ENCODE measurements around the gene CTNNA2.

The CTNNA2 gene

GRCh38 chr2:80014637-80015036 is 501.8 kb downstream of the CTNNA2 start:
- TF ChIP-seq TEAD4 (IDR thresholded peaks at IDR 0.05) (no peak), EGR1 (IDR thresholded peaks at IDR 0.05) (no peak), CREB1 (IDR thresholded peaks at IDR 0.05; ENCODE audit: low read depth) (no peak), TCF12 (IDR thresholded peaks at IDR 0.05; ENCODE audit: low read depth) (no peak)

DNA sequence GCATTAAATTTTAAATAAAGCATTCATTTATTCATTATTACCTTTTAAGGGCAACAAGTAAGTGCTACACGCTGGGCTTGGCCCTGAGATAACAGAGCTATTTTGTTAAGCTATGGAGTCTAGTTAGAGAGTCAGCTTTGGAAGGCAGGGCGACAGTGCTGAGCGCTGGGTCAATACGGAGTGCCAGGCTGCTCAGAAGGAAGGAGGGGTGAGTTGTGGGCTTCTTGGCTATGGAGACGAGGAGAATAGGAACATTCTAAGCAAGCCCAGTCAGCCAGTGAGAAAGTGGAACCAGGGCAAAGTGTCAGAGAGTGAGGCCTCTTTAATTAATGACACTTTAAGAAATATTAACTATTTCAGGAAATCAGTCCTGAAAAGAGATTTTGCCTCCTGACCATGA is 503.3 kb downstream of the CTNNA2 start:
- no peak for TF ChIP-seq USF1 (IDR thresholded peaks at IDR 0.05)
- no peak for TF ChIP-seq EGR1 (IDR thresholded peaks at IDR 0.05)
- TF ChIP-seq, protein P1, sequence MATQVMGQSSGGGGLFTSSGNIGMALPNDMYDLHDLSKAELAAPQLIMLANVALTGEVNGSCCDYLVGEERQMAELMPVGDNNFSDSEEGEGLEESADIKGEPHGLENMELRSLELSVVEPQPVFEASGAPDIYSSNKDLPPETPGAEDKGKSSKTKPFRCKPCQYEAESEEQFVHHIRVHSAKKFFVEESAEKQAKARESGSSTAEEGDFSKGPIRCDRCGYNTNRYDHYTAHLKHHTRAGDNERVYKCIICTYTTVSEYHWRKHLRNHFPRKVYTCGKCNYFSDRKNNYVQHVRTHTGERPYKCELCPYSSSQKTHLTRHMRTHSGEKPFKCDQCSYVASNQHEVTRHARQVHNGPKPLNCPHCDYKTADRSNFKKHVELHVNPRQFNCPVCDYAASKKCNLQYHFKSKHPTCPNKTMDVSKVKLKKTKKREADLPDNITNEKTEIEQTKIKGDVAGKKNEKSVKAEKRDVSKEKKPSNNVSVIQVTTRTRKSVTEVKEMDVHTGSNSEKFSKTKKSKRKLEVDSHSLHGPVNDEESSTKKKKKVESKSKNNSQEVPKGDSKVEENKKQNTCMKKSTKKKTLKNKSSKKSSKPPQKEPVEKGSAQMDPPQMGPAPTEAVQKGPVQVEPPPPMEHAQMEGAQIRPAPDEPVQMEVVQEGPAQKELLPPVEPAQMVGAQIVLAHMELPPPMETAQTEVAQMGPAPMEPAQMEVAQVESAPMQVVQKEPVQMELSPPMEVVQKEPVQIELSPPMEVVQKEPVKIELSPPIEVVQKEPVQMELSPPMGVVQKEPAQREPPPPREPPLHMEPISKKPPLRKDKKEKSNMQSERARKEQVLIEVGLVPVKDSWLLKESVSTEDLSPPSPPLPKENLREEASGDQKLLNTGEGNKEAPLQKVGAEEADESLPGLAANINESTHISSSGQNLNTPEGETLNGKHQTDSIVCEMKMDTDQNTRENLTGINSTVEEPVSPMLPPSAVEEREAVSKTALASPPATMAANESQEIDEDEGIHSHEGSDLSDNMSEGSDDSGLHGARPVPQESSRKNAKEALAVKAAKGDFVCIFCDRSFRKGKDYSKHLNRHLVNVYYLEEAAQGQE (IDR thresholded peaks at IDR 0.05; ENCODE audit: low read depth), result no peak
- no peak for TF ChIP-seq CEBPB (IDR thresholded peaks at IDR 0.05)
- TF ChIP-seq YY1 (IDR thresholded peaks at IDR 0.05; ENCODE audit: low read depth), result no peak
- TF ChIP-seq ZBTB7A (IDR thresholded peaks at IDR 0.05; ENCODE audit: low read depth), result no peak
- TF ChIP-seq TCF12 (IDR thresholded peaks at IDR 0.05; ENCODE audit: low read depth), result no peak
- no peak for TF ChIP-seq NFIC (IDR thresholded peaks at IDR 0.05)
- TF ChIP-seq FOXM1 (IDR thresholded peaks at IDR 0.05; ENCODE audit: borderline replicate concordance, low read depth), result no peak
- TF ChIP-seq MAX (IDR thresholded peaks at IDR 0.05), result no peak
- no peak for TF ChIP-seq TEAD4 (IDR thresholded peaks at IDR 0.05)

- TF ChIP-seq FOXM1 (IDR thresholded peaks at IDR 0.05; ENCODE audit: borderline replicate concordance, low read depth), result no peak
- TF ChIP-seq YY1 (IDR thresholded peaks at IDR 0.05; ENCODE audit: low read depth), result no peak
- no peak for TF ChIP-seq USF1 (IDR thresholded peaks at IDR 0.05)
- no peak for TF ChIP-seq TEAD4 (IDR thresholded peaks at IDR 0.05)
- TF ChIP-seq EP300 (IDR thresholded peaks at IDR 0.05; ENCODE audit: borderline replicate concordance), result no peak
- TF ChIP-seq, protein P1 (IDR thresholded peaks at IDR 0.05; ENCODE audit: low read depth), result no peak
- no peak for TF ChIP-seq TAF1 (IDR thresholded peaks at IDR 0.05; ENCODE audit: low read depth)
- TF ChIP-seq RAD21 (IDR thresholded peaks at IDR 0.05; ENCODE audit: low read depth), result no peak
- TF ChIP-seq NFIC (IDR thresholded peaks at IDR 0.05), result no peak
- TF ChIP-seq EGR1 (IDR thresholded peaks at IDR 0.05), result no peak
- TF ChIP-seq MAX (IDR thresholded peaks at IDR 0.05), result no peak
- TF ChIP-seq TCF12 (IDR thresholded peaks at IDR 0.05; ENCODE audit: low read depth), result no peak
- no peak for TF ChIP-seq CREB1 (IDR thresholded peaks at IDR 0.05; ENCODE audit: low read depth)
Measured at GRCh38 chr2:80019571-80020460, 507.0 kb downstream of the CTNNA2 start.

DNA sequence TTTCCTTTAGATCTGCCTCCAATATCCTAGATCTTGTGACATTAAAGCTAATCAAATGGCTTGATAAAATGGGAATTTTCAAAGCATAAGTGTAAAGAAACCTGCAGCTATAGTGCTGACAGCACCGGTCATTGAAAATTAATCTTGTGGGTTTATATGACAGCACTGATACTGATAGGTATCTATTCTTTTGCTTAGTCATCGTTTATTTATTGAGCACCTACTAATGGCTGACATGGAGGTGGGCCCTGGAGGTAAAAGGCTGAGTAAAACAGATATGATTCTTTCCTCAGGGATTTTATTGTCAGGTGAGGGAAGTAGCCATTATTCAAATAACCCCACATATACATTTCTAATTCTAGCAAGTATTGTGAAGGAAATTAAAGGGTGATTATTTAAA is 509.2 kb downstream of the CTNNA2 start:
- no peak for TF ChIP-seq CREB1 (IDR thresholded peaks at IDR 0.05; ENCODE audit: low read depth)
- TF ChIP-seq RAD21 (IDR thresholded peaks at IDR 0.05; ENCODE audit: low read depth), result no peak
- TF ChIP-seq CEBPB (IDR thresholded peaks at IDR 0.05), result no peak
- TF ChIP-seq NFIC (IDR thresholded peaks at IDR 0.05), result no peak
- no peak for TF ChIP-seq FOXM1 (IDR thresholded peaks at IDR 0.05; ENCODE audit: borderline replicate concordance, low read depth)
- TF ChIP-seq YY1 (IDR thresholded peaks at IDR 0.05; ENCODE audit: low read depth), result no peak
- no peak for TF ChIP-seq TAF1 (IDR thresholded peaks at IDR 0.05; ENCODE audit: low read depth)
- TF ChIP-seq, protein P1 (IDR thresholded peaks at IDR 0.05; ENCODE audit: low read depth), result no peak
- TF ChIP-seq ZBTB7A (IDR thresholded peaks at IDR 0.05; ENCODE audit: low read depth), result no peak
- TF ChIP-seq MAX (IDR thresholded peaks at IDR 0.05), result no peak
- no peak for TF ChIP-seq USF1 (IDR thresholded peaks at IDR 0.05)
- no peak for TF ChIP-seq TEAD4 (IDR thresholded peaks at IDR 0.05)
- TF ChIP-seq TCF12 (IDR thresholded peaks at IDR 0.05; ENCODE audit: low read depth), result no peak
- no peak for TF ChIP-seq EP300 (IDR thresholded peaks at IDR 0.05; ENCODE audit: borderline replicate concordance)
- no peak for TF ChIP-seq EGR1 (IDR thresholded peaks at IDR 0.05)
